ENCODE results near the gene DCAF17.

DCAF17 gene

GRCh38 chr2:171441470-171441869 lies 7.4 kb downstream of the DCAF17 start:
- Histone ChIP-seq H3K4me1 (ENCODE audit: control insufficient read depth, insufficient read depth, low read length) (no peaks in the 10 kb centered on the region), H3K9me3 (ENCODE audit: control insufficient read depth, insufficient read depth, low read depth, low read length) (no peaks in the 10 kb centered on the region), H3K36me3 (ENCODE audit: control insufficient read depth in 2 of 2, insufficient read depth in 1 of 2, low read length in 2 of 2) (peaks cover 49 to 82% of the 10 kb centered on the region in 2 experiments), H3K4me3 (ENCODE audit: low read depth, low read length) (no peak overlapping the region), H3K27ac (ENCODE audit: extremely low read depth, low read depth, low read length) (no peak overlapping the region)
- POLR2A ChIA-PET = no interaction called here
- TF ChIP-seq REPIN1 (tag by site-specific recombination; IDR thresholded peaks at IDR 0.05; ENCODE audit: low read depth) = no peak
- TF ChIP-seq ZNF623 (tag by site-specific recombination; IDR thresholded peaks at IDR 0.05) = no peak
- no peak for TF ChIP-seq ZNF677 (tag by site-specific recombination; IDR thresholded peaks at IDR 0.05)
- no peak for TF ChIP-seq ZSCAN16 (tag by site-specific recombination; IDR thresholded peaks at IDR 0.05)
- TF ChIP-seq, protein P1, sequence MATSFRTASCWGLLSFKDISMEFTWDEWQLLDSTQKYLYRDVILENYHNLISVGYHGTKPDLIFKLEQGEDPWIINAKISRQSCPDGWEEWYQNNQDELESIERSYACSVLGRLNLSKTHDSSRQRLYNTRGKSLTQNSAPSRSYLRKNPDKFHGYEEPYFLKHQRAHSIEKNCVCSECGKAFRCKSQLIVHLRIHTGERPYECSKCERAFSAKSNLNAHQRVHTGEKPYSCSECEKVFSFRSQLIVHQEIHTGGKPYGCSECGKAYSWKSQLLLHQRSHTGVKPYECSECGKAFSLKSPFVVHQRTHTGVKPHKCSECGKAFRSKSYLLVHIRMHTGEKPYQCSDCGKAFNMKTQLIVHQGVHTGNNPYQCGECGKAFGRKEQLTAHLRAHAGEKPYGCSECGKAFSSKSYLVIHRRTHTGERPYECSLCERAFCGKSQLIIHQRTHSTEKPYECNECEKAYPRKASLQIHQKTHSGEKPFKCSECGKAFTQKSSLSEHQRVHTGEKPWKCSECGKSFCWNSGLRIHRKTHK (tag by site-specific recombination; IDR thresholded peaks at IDR 0.05) = no peak
- TF ChIP-seq PRDM1 (tag by site-specific recombination; IDR thresholded peaks at IDR 0.05) = no peak
- no peak for TF ChIP-seq ZNF266 (tag by site-specific recombination; IDR thresholded peaks at IDR 0.05; ENCODE audit: low read depth)
- no peak for TF ChIP-seq FEZF1 (tag by site-specific recombination; IDR thresholded peaks at IDR 0.05)
- TF ChIP-seq ZFP41 (tag by site-specific recombination; IDR thresholded peaks at IDR 0.05; ENCODE audit: borderline replicate concordance) = no peak
- no peak for TF ChIP-seq SP7 (tag by site-specific recombination; IDR thresholded peaks at IDR 0.05)
- CTCF ChIA-PET = interaction anchor here (0.6 to 1.2 kb wide), 2 partner anchors 9 to 13 kb away, joined by 3 read pairs; no protein-coding TSS in a partner anchor

DNA sequence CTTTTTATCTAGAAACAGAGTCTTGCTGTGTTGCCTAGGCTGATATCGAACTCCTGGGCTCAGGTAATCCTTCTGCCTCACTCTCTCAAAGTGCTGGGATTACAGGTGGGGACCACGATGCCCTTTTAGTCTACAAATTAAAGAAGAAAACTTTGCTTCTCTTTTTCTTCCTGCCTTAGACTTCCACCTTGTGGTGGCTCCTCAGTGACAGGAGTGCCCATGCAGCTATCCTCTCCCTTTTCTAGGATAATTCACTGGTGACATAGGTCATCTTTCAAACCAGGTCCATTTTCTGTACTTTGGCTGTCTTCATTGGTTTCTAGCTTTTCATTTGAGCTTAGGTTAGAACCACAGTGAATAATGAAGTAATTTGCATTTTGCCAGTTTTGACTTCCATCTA lies 13.6 kb downstream of the DCAF17 start:
- ChIA-PET POLR2A (no interaction called here), CTCF (no interaction called here)
- H3K4me1 ChIP-seq (ENCODE audit: control insufficient read depth, insufficient read depth, low read length) = no peaks in the 10 kb centered on the region
- H3K27ac ChIP-seq (ENCODE audit: extremely low read depth, low read depth, low read length) = no peak overlapping the region
- no peak overlapping the region for H3K4me3 ChIP-seq (ENCODE audit: low read depth, low read length)
- no peaks in the 10 kb centered on the region for H3K9me3 ChIP-seq (ENCODE audit: control insufficient read depth, insufficient read depth, low read depth, low read length)
- H3K36me3 ChIP-seq (ENCODE audit: control insufficient read depth in 2 of 2, insufficient read depth in 1 of 2, low read length in 2 of 2) = peaks cover 56 to 68% of the 10 kb centered on the region in 2 experiments
- TF ChIP-seq ZNF521 (tag by site-specific recombination; IDR thresholded peaks at IDR 0.05) (no peak), ZNF626 (tag by site-specific recombination; IDR thresholded peaks at IDR 0.05) (no peak), HIC1 (tag by site-specific recombination; IDR thresholded peaks at IDR 0.05) (no peak), ZNF211 (tag by site-specific recombination; IDR thresholded peaks at IDR 0.05; ENCODE audit: low read depth) (no peak), ZFP3 (tag by site-specific recombination; IDR thresholded peaks at IDR 0.05; ENCODE audit: low read depth) (no peak), ZNF670 (tag by site-specific recombination; IDR thresholded peaks at IDR 0.05; ENCODE audit: low read depth) (no peak), ZSCAN16 (tag by site-specific recombination; IDR thresholded peaks at IDR 0.05) (no peak), ZNF837 (tag by site-specific recombination; IDR thresholded peaks at IDR 0.05) (no peak), GLIS2 (tag by site-specific recombination; IDR thresholded peaks at IDR 0.05) (no peak), OVOL3 (tag by site-specific recombination; IDR thresholded peaks at IDR 0.05) (no peak), SP3 (tag by site-specific recombination; IDR thresholded peaks at IDR 0.05) (no peak), GFI1B (tag by site-specific recombination; IDR thresholded peaks at IDR 0.05) (no peak), ZNF785 (tag by site-specific recombination; IDR thresholded peaks at IDR 0.05) (no peak), ZNF114 (tag by site-specific recombination; IDR thresholded peaks at IDR 0.05) (no peak), ZNF266 (tag by site-specific recombination; IDR thresholded peaks at IDR 0.05; ENCODE audit: low read depth) (no peak), ZNF221 (tag by site-specific recombination; IDR thresholded peaks at IDR 0.05; ENCODE audit: borderline replicate concordance) (no peak), ZFP41 (tag by site-specific recombination; IDR thresholded peaks at IDR 0.05; ENCODE audit: borderline replicate concordance) (no peak)
- TF ChIP-seq, protein P1 (tag by site-specific recombination; IDR thresholded peaks at IDR 0.05) = no peak
- TF ChIP-seq, protein P2, sequence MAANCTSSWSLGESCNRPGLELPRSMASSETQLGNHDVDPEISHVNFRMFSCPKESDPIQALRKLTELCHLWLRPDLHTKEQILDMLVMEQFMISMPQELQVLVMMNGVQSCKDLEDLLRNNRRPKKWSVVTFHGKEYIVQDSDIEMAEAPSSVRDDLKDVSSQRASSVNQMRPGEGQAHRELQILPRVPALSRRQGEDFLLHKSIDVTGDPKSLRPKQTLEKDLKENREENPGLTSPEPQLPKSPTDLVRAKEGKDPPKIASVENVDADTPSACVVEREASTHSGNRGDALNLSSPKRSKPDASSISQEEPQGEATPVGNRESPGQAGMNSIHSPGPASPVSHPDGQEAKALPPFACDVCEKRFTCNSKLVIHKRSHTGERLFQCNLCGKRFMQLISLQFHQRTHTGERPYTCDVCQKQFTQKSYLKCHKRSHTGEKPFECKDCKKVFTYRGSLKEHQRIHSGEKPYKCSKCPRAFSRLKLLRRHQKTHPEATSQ (tag by site-specific recombination; IDR thresholded peaks at IDR 0.05) = no peak
- TF ChIP-seq, protein P3, sequence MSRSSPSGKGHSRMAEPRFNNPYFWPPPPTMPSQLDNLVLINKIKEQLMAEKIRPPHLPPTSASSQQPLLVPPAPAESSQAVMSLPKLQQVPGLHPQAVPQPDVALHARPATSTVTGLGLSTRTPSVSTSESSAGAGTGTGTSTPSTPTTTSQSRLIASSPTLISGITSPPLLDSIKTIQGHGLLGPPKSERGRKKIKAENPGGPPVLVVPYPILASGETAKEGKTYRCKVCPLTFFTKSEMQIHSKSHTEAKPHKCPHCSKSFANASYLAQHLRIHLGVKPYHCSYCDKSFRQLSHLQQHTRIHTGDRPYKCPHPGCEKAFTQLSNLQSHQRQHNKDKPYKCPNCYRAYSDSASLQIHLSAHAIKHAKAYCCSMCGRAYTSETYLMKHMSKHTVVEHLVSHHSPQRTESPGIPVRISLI (tag by site-specific recombination; IDR thresholded peaks at IDR 0.05) = no peak

All from HEK293 (cell line).